Measurements from ENCODE around the gene DCAF17.
"Not testable (repeated sequence)": the region's sequence is repeated elsewhere in the genome, so short reads cannot be mapped to it uniquely, and the experiment has no call there.

The DCAF17 gene

DNA sequence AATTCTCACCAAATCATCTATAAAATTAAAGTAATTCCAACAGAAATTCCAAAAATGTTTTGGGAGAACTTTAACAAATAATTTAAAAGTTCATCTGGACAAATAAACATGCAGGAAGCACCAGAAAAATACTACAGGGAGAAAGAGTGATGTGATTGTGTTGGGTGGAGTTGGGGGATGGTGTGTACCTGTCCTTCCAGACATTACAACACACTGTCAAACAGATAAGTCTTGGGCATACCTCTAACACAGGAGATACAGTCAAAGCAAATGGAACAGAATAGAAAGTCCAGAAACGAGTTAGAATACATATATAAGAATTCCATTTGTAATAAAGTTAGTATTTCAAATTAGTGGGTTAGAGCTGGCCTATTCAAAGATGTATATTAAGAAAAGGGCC lies 22.8 kb upstream of the DCAF17 start:
- no peak for DNase-seq

DNA sequence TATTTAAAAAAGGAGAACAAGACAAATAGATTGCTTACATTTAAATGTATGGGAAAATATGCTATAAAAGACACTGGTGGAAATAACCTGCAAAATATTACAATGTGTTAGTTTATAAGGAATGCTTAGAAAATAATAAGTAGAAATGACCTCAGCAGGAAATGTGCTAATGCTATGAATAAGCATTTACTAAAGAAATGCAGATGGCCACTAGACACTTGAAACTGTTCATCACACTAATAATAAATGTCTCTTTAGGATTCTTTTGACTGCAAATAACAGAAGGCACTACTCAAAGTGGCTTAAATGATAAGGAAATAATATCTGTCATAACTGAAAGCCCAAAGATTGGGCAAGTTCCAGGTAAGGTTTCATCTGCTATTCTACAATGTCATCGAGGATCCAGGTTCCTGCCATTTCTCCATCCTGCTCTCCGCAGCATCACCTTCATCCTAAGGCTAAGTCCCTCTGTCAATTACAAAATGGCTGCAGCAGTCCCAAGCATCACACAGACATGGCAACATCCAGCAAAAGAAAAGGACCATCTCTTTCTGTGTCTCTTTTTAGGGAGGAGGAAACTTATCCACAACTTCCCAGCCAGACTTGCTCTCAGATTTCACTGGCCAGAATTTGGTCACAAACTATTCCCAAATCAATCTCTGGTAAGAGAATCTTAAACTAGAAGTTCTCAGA lies 22.1 kb upstream of the DCAF17 start:
- no peak for DNase-seq

DNA sequence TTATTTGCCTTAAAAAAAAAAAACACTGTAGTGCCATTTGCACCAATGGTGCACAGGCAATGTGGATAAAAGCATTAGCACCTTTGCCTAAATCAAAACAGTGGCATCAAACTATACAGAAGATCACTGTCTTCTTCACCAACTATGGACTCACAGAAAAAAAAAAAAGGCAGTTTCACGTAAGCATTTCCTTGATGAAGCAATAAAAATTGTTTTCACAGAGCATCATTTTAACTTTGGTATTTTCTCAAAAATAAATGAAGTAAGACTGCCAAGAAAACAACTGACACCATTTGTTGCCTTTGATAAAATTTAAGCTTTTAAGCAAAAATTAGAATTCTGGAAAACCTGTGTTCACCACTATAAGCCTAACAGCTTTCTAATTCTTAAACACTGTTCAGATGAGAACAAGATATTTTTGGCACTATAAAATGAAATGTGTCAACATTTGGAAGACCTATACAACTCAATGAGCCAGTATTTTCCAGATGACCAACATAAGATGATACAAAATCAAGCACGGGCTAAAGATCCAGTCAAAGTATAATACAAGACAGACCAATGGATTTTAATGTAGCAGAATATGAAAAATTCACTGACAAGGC lies 21.4 kb upstream of the DCAF17 start:
- no peak for DNase-seq

DNA sequence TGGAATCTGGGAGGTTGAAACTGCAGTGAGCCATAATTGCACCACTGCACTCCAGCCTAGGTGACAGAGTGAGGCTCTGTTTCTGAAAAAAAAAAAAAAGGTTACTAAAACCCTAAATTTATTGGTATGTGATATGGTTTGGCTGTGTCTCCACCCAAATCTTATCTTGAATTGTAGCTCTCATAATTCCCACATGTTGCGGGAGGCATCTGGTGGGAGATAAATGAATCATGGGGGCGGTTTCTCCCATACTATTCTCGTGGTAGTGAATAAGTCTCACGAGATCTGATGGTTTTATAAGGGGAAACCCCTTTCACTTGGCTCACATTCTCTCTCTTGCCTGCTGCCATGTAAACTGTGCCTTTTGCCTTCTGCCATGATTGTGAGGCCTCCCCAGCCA lies 19.4 kb upstream of the DCAF17 start:
- DNase-seq: not testable (repeated sequence)

DNA sequence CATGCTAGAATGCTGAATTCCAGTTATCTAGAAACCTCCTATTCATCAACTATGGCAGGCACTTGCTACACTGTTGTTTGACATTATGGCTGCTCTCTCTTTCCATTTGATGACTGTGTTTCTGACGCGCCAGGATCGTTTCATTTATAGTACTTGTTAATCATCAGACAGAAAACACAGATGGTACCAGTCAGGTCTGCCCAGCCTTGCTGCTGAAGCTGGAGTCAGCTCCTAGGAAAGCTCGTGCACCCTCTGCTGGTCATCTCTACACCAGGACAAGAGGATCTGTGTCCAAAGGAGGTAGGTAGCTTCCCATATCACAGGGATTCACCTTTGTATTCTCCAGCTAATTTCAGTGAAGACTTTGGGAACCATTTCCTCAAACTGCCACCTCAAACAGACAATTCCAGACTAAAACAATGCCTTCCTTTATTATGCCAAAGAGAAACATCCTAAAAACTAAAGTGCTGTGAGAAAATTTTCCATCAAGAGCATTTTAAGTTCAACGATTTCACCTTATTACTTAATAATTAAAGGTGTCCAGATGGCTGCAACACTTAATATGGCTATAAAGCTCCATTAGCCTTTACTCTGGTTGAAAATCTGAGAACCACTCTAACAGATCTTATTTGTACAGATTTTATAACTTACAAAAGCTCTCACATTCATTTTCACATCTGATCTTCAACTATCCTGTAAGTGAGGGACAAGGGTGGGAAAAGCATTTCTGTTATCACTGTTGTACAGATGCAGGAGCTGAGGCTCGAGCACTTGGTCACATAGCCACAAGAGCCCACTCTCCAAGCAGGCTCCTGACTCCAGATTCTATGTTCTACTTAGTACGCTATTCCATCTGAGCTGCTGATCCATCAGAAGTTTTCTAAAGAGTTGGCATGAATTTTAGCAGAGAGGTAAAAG lies 17.8 kb upstream of the DCAF17 start:
- DNase-seq: peak; percentile 87

DNA sequence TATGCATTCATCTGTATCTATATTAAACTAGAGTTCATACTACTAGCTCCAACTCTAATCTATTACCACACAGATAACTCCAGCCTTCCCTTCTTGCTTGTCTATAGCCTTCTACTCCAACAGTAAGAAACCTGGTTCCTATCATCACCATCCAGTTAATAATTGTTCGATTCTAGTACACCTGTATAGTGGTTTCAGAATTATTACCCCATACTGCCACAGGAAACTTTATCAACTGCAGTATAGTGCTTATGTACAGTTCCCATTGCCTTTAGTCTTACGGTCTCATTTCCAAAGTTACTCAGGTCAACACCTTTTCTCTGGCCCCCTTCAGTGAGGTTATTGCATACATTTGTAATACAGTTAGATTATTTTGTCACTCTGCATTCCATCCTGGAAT lies 14.7 kb upstream of the DCAF17 start:
- no peak for DNase-seq

DNA sequence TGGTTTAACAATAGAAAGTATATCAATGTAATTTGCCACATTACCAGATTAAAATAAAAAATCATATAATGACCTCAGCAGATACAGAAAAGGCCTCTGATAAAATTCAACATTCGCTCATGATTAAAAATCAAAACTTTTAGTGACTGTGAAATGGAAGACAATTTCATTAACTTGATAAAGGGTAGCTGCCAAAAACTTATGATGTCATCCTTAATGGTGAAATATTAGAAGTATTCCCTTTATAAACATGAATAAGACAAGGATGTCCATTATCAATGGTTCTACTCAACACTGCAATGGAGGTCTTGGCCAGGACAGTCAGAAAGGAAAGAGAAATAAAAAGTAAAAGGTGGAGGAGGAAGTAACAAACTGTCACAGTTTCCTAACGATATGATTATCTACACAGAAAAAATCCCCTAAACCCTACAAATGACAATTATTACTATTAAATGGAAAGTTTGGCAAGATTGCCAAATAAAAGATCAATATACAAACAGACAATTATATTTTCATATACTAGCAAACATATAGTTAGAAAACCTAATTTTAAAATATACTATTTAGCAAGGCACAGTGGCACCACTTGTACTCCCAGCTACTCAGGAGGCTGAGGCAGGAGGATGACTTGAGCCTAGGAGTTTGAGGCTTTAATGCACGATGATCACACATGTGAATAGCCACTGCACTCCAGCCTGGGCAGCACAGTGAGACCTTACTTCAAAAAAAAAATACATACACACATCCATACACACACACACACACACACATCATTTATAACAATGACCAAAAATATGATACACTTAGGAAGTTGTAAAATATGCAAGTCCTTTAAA lies 13.1 kb upstream of the DCAF17 start:
- DNase-seq: no peak

DNA sequence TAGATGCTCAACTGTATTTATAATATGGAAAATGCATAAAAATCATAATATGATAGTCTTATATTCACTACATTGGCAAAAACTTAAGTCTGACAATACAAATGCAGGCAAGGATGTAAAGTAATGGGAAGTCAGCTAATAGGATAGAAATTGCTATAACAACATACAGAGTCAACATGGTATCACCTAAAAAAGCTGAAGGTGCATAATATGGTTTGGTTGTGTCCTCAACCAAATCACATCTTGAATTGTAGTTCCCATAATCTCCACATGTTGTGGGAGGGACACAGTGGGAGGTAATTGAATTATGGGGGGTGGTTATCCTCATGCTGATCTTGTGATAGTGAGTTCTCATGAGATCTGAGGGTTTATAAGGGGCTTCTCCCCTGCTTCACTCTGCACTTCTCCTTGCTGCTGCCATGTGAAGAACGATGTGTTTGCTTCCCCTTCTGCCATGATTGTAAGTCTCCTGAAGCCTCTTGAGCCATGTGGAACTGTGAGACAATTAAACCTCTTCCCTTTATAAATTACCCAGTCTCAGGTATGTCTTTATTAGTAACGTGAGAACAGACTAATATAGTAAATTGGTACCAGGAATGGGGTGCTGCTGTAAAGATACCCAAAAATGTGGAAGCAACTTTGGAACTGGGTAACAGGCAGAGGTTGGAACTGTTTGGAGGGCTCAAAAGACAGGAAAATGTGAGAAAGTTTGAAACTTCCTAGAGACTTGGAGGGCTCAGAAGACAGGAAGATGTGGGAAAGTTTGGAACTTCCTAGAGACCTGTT lies 11.1 kb upstream of the DCAF17 start:
- DNase-seq: not testable (repeated sequence)

DNA sequence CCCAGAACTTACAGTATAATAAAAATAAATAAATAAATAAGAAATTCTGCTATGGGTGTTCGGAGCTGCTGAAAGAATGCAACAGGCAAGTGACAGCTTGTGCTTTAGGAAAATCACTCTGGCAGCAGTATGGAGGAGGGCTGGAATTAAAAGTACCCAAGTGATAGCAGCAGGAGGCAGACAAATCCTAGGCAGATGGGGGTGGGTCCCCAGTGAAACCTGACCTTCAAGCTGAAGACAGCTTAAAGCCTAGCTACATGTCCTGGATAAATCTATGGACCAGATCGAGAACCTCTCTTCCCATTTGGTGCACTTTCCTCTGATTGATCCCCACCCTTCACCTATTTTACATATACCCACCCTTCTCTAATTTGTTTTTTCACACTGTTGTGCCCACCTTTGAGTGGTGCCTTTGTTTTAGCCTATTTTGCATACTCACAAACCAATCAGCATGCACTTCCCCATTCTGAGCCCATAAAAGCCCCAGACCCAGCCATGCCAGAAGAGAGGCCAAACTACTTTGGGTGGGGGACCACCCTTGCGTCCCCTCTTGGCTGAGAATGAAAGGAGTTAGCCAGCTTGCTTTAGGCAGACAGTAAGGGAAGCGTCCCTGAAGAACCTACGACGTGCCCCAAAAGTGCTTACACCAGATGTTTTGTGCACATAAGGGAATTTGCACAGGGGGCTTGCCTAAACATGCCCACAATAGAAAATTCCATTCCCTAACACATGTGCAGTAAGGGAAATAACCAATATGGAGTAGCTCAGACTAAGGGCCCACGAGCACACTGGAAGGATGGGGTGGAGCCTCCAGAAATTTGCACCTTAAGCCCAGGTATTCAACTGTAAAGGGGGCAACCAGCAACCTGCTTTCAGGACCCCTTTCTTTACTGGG lies 3.3 kb upstream of the DCAF17 start:
- DNase-seq: no peak

DNA sequence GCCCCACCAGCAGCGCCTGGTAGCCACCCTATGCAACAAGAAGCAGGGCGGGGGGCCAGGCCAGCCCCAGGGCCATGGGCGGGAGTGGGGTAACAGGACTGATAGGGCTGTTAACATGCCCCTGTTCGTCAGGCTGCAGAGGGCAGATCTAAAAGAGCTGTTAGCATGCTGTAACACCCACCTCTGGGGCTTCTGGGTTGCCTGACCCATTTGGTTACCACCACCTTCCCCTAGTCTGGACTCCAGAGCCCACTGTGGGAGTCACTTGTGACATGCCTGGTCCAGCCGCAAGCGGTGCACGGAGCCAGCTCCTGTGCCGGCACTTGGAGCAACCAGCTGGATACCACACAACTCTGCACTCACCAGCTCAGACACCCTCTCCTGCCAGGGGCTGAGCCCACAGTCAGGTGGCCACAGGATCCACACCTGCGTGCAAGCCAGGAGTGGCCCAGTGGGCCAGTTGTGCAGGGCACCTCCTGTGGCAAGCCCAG lies 2.3 kb upstream of the DCAF17 start:
- DNase-seq: no peak

DNA sequence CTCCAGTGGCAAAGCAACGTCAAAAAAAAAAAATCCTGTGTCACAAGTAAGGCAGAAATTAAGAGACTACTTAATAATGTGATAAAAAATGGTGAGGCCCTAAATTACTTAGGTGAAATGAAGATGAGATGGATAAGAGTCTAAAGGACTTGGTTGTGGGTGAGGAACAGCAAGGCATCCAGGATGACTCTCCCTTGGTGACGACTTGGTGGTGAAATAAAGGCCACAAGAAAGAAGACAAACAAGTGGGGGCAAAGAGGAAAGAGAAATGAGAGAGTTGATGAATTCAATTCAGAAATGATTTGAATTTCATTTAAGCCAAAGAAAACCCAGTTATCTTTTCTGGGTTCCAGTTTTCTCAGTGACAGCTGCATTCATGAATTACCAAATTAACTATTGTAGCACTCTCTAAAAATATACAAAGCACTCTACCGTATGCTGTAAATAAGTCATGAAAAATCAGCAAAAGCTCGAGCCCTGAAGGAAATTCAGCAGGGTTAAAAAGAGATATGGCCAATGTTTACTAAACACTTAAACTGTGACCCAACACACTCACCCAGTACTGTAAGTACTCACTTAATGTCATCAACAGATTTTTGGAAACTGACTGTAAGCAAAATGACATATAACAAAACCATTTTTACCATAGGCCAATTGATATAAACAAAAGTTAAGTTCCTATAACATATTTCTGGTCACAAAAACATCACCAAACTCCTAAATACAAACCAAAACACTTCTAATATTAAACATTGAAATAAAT lies 1.6 kb upstream of the DCAF17 start:
- peak; percentile 11 for DNase-seq

DNA sequence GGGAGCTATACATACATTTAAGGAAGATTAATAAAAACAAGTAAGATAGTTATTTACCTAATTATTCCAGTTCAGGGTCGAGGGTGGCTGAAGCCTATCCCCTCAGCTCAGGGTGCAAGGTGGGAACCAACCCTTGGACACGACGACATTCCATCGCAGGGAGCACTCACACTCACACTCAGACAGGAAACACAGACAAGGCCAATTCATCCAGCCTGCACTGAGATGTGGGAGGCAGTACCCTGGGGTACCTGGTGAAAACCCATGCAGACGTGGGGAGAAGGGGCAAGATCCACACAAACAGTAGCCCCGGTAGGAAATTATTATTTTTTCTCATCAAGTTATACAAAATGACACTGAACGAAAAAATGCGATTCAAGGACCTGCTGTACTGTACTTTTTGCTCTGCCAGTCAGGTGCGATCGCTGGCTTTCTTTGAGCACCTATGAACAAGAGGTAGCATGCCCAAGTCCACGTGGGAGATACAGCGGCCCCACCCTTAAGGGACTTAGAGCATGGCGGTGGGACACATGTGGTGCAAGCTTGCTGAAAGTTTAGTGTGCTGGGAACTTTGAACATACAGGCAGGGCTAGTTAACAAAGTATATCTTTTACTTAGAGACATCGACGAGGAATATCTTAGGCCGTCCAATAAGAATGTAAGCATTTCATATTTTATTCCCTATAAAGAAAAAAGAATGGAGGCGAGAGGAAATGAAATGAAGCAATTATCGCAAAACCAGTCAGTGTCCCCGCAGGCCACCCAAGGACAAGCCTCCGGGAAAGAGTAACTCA lies 860 bp upstream of the DCAF17 start:
- peak; percentile 85 for DNase-seq

DNA sequence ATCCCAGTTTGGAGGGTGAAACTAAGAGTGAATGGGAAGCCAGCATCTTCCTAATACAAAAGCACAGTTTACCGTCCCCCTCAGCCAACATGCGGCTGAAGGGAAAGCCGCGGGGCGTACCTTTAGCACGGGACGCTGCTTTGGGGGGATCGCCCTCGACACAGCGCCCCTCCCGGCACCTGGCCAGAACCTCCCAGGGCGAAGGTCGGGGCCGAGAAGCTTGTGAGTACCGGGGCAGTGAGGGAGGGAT lies 338 bp upstream of the DCAF17 start, which contains the start of gene METTL8:
Gene METTL8, minus strand, starts transcription at position 228 of the 250 bp plus-strand sequence. CDS start 41,805 bp downstream, outside the sequence.
- no peak for DNase-seq

DNA sequence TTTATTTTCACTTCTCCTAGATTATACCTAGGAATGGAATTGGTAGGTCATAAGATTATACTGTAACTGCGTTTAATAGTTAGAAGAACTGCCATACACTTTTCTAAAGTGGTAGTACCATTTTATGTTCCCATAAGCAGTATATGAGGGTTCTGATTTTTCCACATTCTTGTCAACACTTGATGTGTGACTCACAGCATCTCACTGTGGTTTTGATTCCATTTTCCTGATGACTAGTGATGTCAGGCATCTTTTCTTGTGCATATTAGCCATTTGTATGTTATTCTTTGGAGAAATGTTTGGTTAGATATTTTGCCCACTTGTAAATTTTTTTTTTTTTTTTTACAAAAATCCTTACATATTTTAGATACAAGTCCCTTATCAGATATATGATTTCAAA lies 2.3 kb downstream of the DCAF17 start:
- DNase-seq: no peak

DNA sequence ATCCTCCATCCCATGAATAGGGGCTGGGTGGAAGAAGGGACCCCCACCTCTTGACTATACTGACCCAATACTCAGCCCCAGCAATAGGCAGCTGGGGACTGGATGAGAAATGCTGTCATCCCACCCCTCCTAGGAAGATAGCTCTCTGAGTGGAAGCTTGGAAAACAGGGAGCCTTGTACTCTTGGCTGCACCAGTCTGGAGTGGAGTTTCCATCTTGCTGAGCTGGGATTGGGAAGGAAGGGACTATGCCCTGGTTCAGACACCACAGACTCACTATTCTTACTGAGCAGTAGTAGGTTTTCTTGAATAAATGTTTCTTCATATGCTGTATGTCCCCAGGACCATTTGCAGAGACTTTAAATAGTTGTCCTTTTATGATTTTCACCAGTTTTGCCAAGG lies 7.4 kb downstream of the DCAF17 start:
- no peak for DNase-seq

DNA sequence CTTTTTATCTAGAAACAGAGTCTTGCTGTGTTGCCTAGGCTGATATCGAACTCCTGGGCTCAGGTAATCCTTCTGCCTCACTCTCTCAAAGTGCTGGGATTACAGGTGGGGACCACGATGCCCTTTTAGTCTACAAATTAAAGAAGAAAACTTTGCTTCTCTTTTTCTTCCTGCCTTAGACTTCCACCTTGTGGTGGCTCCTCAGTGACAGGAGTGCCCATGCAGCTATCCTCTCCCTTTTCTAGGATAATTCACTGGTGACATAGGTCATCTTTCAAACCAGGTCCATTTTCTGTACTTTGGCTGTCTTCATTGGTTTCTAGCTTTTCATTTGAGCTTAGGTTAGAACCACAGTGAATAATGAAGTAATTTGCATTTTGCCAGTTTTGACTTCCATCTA lies 13.6 kb downstream of the DCAF17 start:
- no peak for DNase-seq

DNA sequence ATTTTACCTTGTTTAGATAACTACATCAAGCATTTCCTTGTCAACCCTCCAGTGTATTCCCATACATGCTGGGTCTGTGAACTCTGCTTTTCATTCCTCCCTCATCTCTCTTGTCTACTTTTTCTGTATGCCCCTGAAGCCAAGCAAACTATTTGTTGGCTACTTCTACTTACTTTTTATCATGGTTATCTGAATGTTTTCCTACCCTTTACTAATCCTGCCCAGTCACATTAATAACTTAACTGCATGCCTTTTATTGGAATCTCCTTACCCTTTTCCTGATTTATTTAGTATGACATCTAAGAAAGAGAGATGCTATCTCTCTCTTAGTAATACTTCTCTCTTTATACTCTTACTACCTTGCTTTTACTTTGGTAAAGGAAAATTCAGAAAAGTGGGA lies 17.0 kb downstream of the DCAF17 start:
- DNase-seq: no peak

DNA sequence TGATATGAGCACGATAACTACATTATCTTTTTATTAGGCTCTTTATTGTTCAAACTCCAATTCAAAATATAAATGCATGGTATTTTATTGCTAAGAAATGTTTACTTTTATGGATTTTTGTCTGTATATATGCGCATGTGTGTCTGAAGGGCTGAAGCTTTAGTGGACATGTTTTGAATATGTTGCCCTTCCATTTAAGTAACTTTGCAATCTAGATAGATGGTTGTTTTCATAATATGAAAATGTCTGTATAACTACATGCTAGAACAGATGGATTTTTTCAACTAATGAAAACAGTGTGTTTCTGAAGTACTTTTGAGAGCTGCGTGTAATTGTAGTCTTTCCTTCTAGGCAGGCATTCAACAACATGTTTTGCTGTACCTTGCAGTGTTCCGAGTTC lies 18.7 kb downstream of the DCAF17 start:
- no peak for DNase-seq

DNA sequence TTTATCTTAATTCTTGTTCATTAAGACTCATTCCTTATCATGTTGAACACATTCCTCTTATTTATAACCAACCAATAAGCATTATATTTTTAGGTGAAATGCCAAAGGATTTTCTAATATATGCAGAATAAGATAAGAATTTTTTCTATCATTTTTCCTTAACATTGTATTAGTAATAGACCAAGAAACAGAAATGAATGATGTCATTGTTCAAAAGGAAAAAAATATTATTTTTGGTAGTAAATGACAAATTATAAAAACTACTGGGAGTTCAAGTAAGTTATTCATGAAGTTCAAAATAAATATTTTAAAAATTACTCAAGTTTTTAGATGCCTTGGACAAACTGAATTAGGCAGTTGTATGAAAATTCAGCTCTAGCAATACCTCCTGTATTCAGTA lies 25.5 kb downstream of the DCAF17 start:
- no peak for DNase-seq
